Esophagus (tissue), 2 donors: Measurements from ENCODE around the gene AKR7A3. TPM values are rescaled to one million over a fixed set of nuclear protein-coding genes. Genes with fewer than 3 reads are reported as not detected.

ENCODE experiments used
- H3K27ac ChIP-seq, 2 donors: one replicate each; pipeline ENCODE4 v1.5.1; 2013; ENCODE audit warnings: low read depth in 2 of 2, mild to moderate bottlenecking in 2 of 2, inconsistent platforms in 1 of 2, low read length in 1 of 2, moderate library complexity in 1 of 2
- H3K27me3 ChIP-seq, 2 donors: one replicate each; pipeline ENCODE4 v1.6.1; 2013; ENCODE audit warnings: low read length in 2 of 2, control low read depth in 1 of 2, mild to moderate bottlenecking in 1 of 2; ENCODE audit not compliant: insufficient read depth in 2 of 2, control insufficient read depth in 1 of 2
- H3K36me3 ChIP-seq, 2 donors: one replicate each; pipeline ENCODE4 v1.6.1; 2013; ENCODE audit warnings: low read length in 1 of 2; ENCODE audit not compliant: control insufficient read depth in 2 of 2, insufficient read depth in 2 of 2
- H3K4me1 ChIP-seq, 2 donors: one replicate each; pipeline ENCODE4 v1.6.1; 2013; ENCODE audit warnings: low read length in 1 of 2; ENCODE audit not compliant: control insufficient read depth in 2 of 2, insufficient read depth in 2 of 2
- H3K4me3 ChIP-seq, 2 donors: one replicate each; pipeline ENCODE4 v1.5.1; 2013; ENCODE audit warnings: low read length in 2 of 2, mild to moderate bottlenecking in 2 of 2, low read depth in 1 of 2, moderate library complexity in 1 of 2
- H3K9me3 ChIP-seq, 2 donors: one replicate each; pipeline ENCODE4 v1.6.1; 2013; ENCODE audit warnings: mild to moderate bottlenecking in 2 of 2, low read depth in 1 of 2, low read length in 1 of 2, moderate library complexity in 1 of 2; ENCODE audit not compliant: control insufficient read depth in 2 of 2, insufficient read depth in 1 of 2
- WGBS, 2 donors: extraction: QIAGEN DNeasy Blood & Tissue Kit; methylation state at CpG; one replicate each; pipeline ENCODE4 v1.1.7; 2013; 5-methylcytosine and 5-hydroxymethylcytosine counted together
- polyA plus RNA-seq, 2 donors: library from polyadenylated mRNA; stranded (reverse); fragments of 200-250 nt; gene quantifications; one replicate each; pipeline ENCODE4 v1.2.3, GENCODE V29; 2013
- donor health status: healthy with polysubstance abuse.
- donor health status: Bipolar disorder and iron deficiency.

AKR7A3 gene
- polyA plus RNA-seq, 2 donors: 1.3 to 1.4 TPM

- Histone ChIP-seq H3K27me3 (no peaks in the 10 kb centered on the region), H3K4me1 (no peaks in the 10 kb centered on the region), H3K36me3 (peaks cover 29 to 47% of the 10 kb centered on the region in 2 donors), H3K27ac (peak overlapping the region in 1 of 2 donors; percentile 26), H3K4me3 (no peak overlapping the region), H3K9me3 (no peaks in the 10 kb centered on the region)
- 63 to 64% methylated on average over 7 of the region's 7 CpGs for WGBS, 2 donors
Measured at GRCh38 chr1:19240673-19241538, 47.7 kb downstream of the AKR7A3 start.

- no peak overlapping the region for H3K27ac ChIP-seq
- no peaks in the 10 kb centered on the region for H3K27me3 ChIP-seq
- 89% methylated on average over 7 of the region's 7 CpGs for WGBS, 2 donors
- no peaks in the 10 kb centered on the region for H3K9me3 ChIP-seq
- no peaks in the 10 kb centered on the region for H3K4me1 ChIP-seq
- H3K4me3 ChIP-seq: no peak overlapping the region
- peaks cover 31 to 45% of the 10 kb centered on the region in 2 donors for H3K36me3 ChIP-seq
Measured at GRCh38 chr1:19239876-19240275, 48.7 kb downstream of the AKR7A3 start.

GRCh38 chr1:19234224-19234623, 54.3 kb downstream of the AKR7A3 start:
- whole genome bisulfite sequencing, 2 donors: 91 to 94% methylated on average over 3 of the region's 3 CpGs
- Histone ChIP-seq H3K36me3 (peaks cover 34 to 48% of the 10 kb centered on the region in 2 donors), H3K27ac (no peak overlapping the region), H3K4me3 (no peak overlapping the region), H3K9me3 (no peaks in the 10 kb centered on the region), H3K4me1 (no peaks in the 10 kb centered on the region), H3K27me3 (no peaks in the 10 kb centered on the region)

Other genes starting within 250 kb of the AKR7A3 start
- 10 to 100 TPM; 81.9 to 89.9 TPM for gene UBR4, start 78.5 kb downstream of the AKR7A3 start, polyA plus RNA-seq
- gene EMC1, start 37.2 kb downstream of the AKR7A3 start, polyA plus RNA-seq: 10 to 100 TPM in 1 of 2 donors, 1 to 10 TPM in 1; 9.4 to 11.3 TPM
- 10 to 100 TPM; 44.5 to 44.6 TPM for gene MRTO4, start 37.0 kb downstream of the AKR7A3 start, polyA plus RNA-seq
- 10 to 100 TPM in 1 of 2 donors, 1 to 10 TPM in 1; 9.4 to 52.6 TPM for gene AKR7A2, start 23.4 kb upstream of the AKR7A3 start, polyA plus RNA-seq
- gene SLC66A1, start 23.6 kb upstream of the AKR7A3 start, polyA plus RNA-seq: 1 to 10 TPM; 8.6 to 8.9 TPM
- 100 to 1,000 TPM; 221 to 272 TPM for gene CAPZB, start 196.8 kb upstream of the AKR7A3 start, polyA plus RNA-seq